Measurements from ENCODE around the gene TMEFF1. TPM values are rescaled to one million over a fixed set of nuclear protein-coding genes. Genes with fewer than 3 reads are reported as not detected.

The TMEFF1 gene
- total RNA-seq, 2 donors from 2014 or later = not detected

GRCh38 chr9:100587375-100587774 is 114.4 kb downstream of the TMEFF1 start:
- 62 to 64% methylated on average over 9 of the region's 9 CpGs for WGBS, 2 donors
- H3K27me3 ChIP-seq = no peaks in the 10 kb centered on the region
- intact Hi-C loops (cut with DNase I) = no loop called here
- H3K36me3 ChIP-seq (replicated peaks in 1 of 2; ENCODE audit: insufficient read depth in 1 of 2, low read depth in 2 of 2) = no peaks in the 10 kb centered on the region
- TF ChIP-seq POLR2A (IDR thresholded peaks at IDR 0.05) = no peak
- TF ChIP-seq CTCF (IDR thresholded peaks at IDR 0.05) = no peak
- H3K9me3 ChIP-seq = no peaks in the 10 kb centered on the region
- no peak overlapping the region for H3K4me3 ChIP-seq
- DNase-seq (no peak), ATAC-seq (no peak)
- H3K4me1 ChIP-seq = no peaks in the 10 kb centered on the region
- no peak overlapping the region for H3K27ac ChIP-seq

- Histone ChIP-seq H3K36me3 (replicated peaks in 1 of 2; ENCODE audit: insufficient read depth in 1 of 2, low read depth in 2 of 2) (no peaks in the 10 kb centered on the region), H3K4me3 (no peak overlapping the region), H3K27ac (no peak overlapping the region), H3K27me3 (no peaks in the 10 kb centered on the region), H3K9me3 (no peaks in the 10 kb centered on the region), H3K4me1 (no peaks in the 10 kb centered on the region)
- DNase-seq (no peak), ATAC-seq (no peak)
- 70% methylated on average over 5 of the region's 5 CpGs for WGBS, 2 donors
- intact Hi-C loops (cut with DNase I) = no loop called here
- TF ChIP-seq CTCF (IDR thresholded peaks at IDR 0.05) (no peak), POLR2A (IDR thresholded peaks at IDR 0.05) (no peak)
These were observed 116.6 kb downstream of the TMEFF1 start for GRCh38 chr9:100589582-100589981.

- Histone ChIP-seq H3K4me3 (no peak overlapping the region), H3K36me3 (replicated peaks in 1 of 2; ENCODE audit: insufficient read depth in 1 of 2, low read depth in 2 of 2) (no peaks in the 10 kb centered on the region), H3K4me1 (no peaks in the 10 kb centered on the region), H3K27ac (no peak overlapping the region), H3K27me3 (no peaks in the 10 kb centered on the region), H3K9me3 (no peaks in the 10 kb centered on the region)
- intact Hi-C loops (cut with DNase I) = no loop called here
- ATAC-seq (no peak), DNase-seq (no peak)
- TF ChIP-seq POLR2A (IDR thresholded peaks at IDR 0.05) (no peak), CTCF (IDR thresholded peaks at IDR 0.05) (no peak)
- 57 to 70% methylated on average over 2 of the region's 2 CpGs for WGBS, 2 donors
These were observed 117.5 kb downstream of the TMEFF1 start for GRCh38 chr9:100590481-100590880.

GRCh38 chr9:100591139-100591538 is 118.2 kb downstream of the TMEFF1 start:
- H3K4me1 ChIP-seq = no peaks in the 10 kb centered on the region
- H3K9me3 ChIP-seq = no peaks in the 10 kb centered on the region
- H3K27me3 ChIP-seq = no peaks in the 10 kb centered on the region
- H3K36me3 ChIP-seq (replicated peaks in 1 of 2; ENCODE audit: insufficient read depth in 1 of 2, low read depth in 2 of 2) = no peaks in the 10 kb centered on the region
- TF ChIP-seq POLR2A (IDR thresholded peaks at IDR 0.05) (no peak), CTCF (IDR thresholded peaks at IDR 0.05) (no peak)
- intact Hi-C loops (cut with DNase I) = no loop called here
- H3K27ac ChIP-seq = no peak overlapping the region
- no peak for DNase-seq
- no peak overlapping the region for H3K4me3 ChIP-seq
- ATAC-seq = no peak
- 82 to 84% methylated on average over 6 of the region's 6 CpGs for WGBS, 2 donors

- no peaks in the 10 kb centered on the region for H3K9me3 ChIP-seq
- no peaks in the 10 kb centered on the region for H3K36me3 ChIP-seq (replicated peaks in 1 of 2; ENCODE audit: insufficient read depth in 1 of 2, low read depth in 2 of 2)
- 64 to 72% methylated on average over 5 of the region's 5 CpGs for WGBS, 2 donors
- TF ChIP-seq CTCF (IDR thresholded peaks at IDR 0.05) (no peak), POLR2A (IDR thresholded peaks at IDR 0.05) (no peak)
- intact Hi-C loops (cut with DNase I) = no loop called here
- ATAC-seq (no peak), DNase-seq (no peak)
- no peaks in the 10 kb centered on the region for H3K4me1 ChIP-seq
- no peaks in the 10 kb centered on the region for H3K27me3 ChIP-seq
- H3K27ac ChIP-seq = no peak overlapping the region
- no peak overlapping the region for H3K4me3 ChIP-seq
These were observed 118.9 kb downstream of the TMEFF1 start for GRCh38 chr9:100591639-100592412.

All from body of pancreas (tissue), 4 donors.